SK-N-SH (cell line): Measurements from ENCODE around the gene THUMPD3. TPM values are rescaled to one million over a fixed set of nuclear protein-coding genes. Genes with fewer than 3 reads are reported as not detected.
A peak's percentile ranks its signal among the peaks of the same experiment; 100 is the strongest.

Experiments
- CTCF ChIA-PET: fragments of 300-600, 350-600 bp; formaldehyde crosslinking; extraction: SDS; loops from one replicate; lab custom pipeline; 2021; lab: Yijun Ruan, JAX
- POLR2A ChIA-PET: fragments of 350-600 bp; sonication (Branson Sonifier 250); formaldehyde crosslinking; extraction: SDS; loops from one replicate; lab custom pipeline; 2020; ENCODE audit warnings: antibody characterized with exemption, inconsistent platforms; lab: Yijun Ruan, JAX
- DNase-seq: peaks from one replicate; pipeline ENCODE4 v3.0.0; 2012
- H2AFZ ChIP-seq: fragments of 200-600 bp; sonication (generic); 2 replicates; pipeline ENCODE4 v1.8.1; 2016; ENCODE audit warnings: antibody characterized with exemption, mild to moderate bottlenecking, low read depth
- H3F3A ChIP-seq: fragments of 200-600 bp; sonication (generic); replicated peaks from 2 replicates; pipeline ENCODE3; 2016; ENCODE audit warnings: antibody characterized with exemption, mild to moderate bottlenecking; ENCODE audit not compliant: insufficient read depth
- H3K27ac ChIP-seq, 2 experiments: fragments of 200-500 bp in 1 of 2; fragments of 200-600 bp in 1 of 2; sonication (Bioruptor generic) in 1 of 2; sonication (generic), shearing (Covaris generic) in 1 of 2; 2 replicates each; pipeline versions ENCODE4 v1.5.1 to v1.6.1; 2014 to 2016; ENCODE audit warnings: low read depth in 2 of 2, inconsistent platforms in 1 of 2, low read length in 1 of 2, mild to moderate bottlenecking in 1 of 2, mixed read lengths in 1 of 2
- H3K27me3 ChIP-seq: fragments of 200-600 bp; sonication (generic), shearing (Covaris generic); 2 replicates; pipeline ENCODE4 v1.6.1; 2016; ENCODE audit warnings: mixed run types; ENCODE audit not compliant: insufficient read depth
- H3K36me3 ChIP-seq, 2 experiments: fragments of 200-500 bp in 1 of 2; fragments of 200-600 bp in 1 of 2; sonication (Bioruptor generic) in 1 of 2; sonication (generic) in 1 of 2; replicated peaks in 1 of 2; 2 replicates each; pipeline versions ENCODE3 to v1.5.1; 2014 to 2016; ENCODE audit warnings: low read length in 1 of 2, mild to moderate bottlenecking in 1 of 2; ENCODE audit not compliant: insufficient read depth in 2 of 2, control insufficient read depth in 1 of 2
- H3K4me1 ChIP-seq, 2 experiments: fragments of 200-500 bp in 1 of 2; fragments of 200-600 bp in 1 of 2; sonication (Bioruptor generic) in 1 of 2; sonication (generic), shearing (Covaris generic) in 1 of 2; 2 replicates each; pipeline versions ENCODE4 v1.5.1 to v1.6.1; 2014 to 2016; ENCODE audit warnings: low read depth in 1 of 2, low read length in 1 of 2, mixed run types in 1 of 2; ENCODE audit not compliant: insufficient read depth in 2 of 2, control insufficient read depth in 1 of 2
- H3K4me2 ChIP-seq: fragments of 200-600 bp; sonication (generic), shearing (Covaris generic); 2 replicates; pipeline ENCODE4 v1.6.1; 2017; ENCODE audit warnings: mixed run types
- H3K4me3 ChIP-seq, 2 experiments: fragments of 200-500 bp in 1 of 2; fragments of 200-600 bp in 1 of 2; sonication (Bioruptor generic) in 1 of 2; sonication (generic), shearing (Covaris generic) in 1 of 2; 2 replicates each; pipeline versions ENCODE4 v1.5.1 to v1.8.1; 2014 to 2016; ENCODE audit warnings: low read depth in 2 of 2, inconsistent platforms in 1 of 2, low read length in 1 of 2, mild to moderate bottlenecking in 1 of 2, mixed read lengths in 1 of 2, moderate library complexity in 1 of 2
- H3K79me2 ChIP-seq: fragments of 200-600 bp; sonication (generic); 2 replicates; pipeline ENCODE4 v1.8.1; 2017; ENCODE audit warnings: mild to moderate bottlenecking; ENCODE audit not compliant: insufficient read depth
- H3K9ac ChIP-seq: fragments of 200-600 bp; sonication (generic); 2 replicates; pipeline ENCODE4 v1.6.1; 2017; ENCODE audit warnings: mixed run types
- H3K9me2 ChIP-seq: fragments of 200-600 bp; sonication (generic); 2 replicates; pipeline ENCODE4 v1.6.1; 2017; ENCODE audit warnings: mixed run types
- H3K9me3 ChIP-seq: fragments of 200-600 bp; sonication (generic); 2 replicates; pipeline ENCODE4 v1.6.1; 2017; ENCODE audit warnings: mixed run types, mild to moderate bottlenecking, moderate library complexity
- H4K20me1 ChIP-seq: fragments of 200-600 bp; sonication (generic); 2 replicates; pipeline ENCODE4 v1.6.1; 2017; ENCODE audit warnings: mild to moderate bottlenecking, mixed run types; ENCODE audit not compliant: insufficient read depth
- CHD2 ChIP-seq: fragments of 150-350 bp; IDR thresholded peaks from 2 replicates; pipeline ENCODE4 v1.6.1; 2018; ENCODE audit warnings: low read length; ENCODE audit not compliant: partially characterized antibody
- ELF1 ChIP-seq: IDR thresholded peaks from 2 replicates; pipeline ENCODE4 v1.4.0; 2012
- FOXJ3 ChIP-seq: sonication (generic); formaldehyde crosslinking; IDR thresholded peaks from 2 replicates; pipeline ENCODE4 v1.5.1; 2020; ENCODE audit warnings: mild to moderate bottlenecking, missing genetic modification reagents
- FOXM1 ChIP-seq: IDR thresholded peaks from 2 replicates; pipeline ENCODE4 v1.4.0; 2012; ENCODE audit warnings: low read depth, mild to moderate bottlenecking
- GABPA ChIP-seq: IDR thresholded peaks from 2 replicates; pipeline ENCODE4 v1.4.0; 2012; ENCODE audit warnings: low read depth, mild to moderate bottlenecking
- GATA2 ChIP-seq: sonication (generic); formaldehyde crosslinking; IDR thresholded peaks from 2 replicates; pipeline ENCODE4 v1.5.0; 2020; ENCODE audit warnings: mild to moderate bottlenecking, missing genetic modification reagents
- MXI1 ChIP-seq: IDR thresholded peaks from 2 replicates; pipeline ENCODE4 v1.6.1; 2012; ENCODE audit warnings: mild to moderate bottlenecking, low read depth, low read length, improper control_type of control experiment
- NFIC ChIP-seq: IDR thresholded peaks from 2 replicates; pipeline ENCODE4 v1.4.0; 2012; ENCODE audit warnings: borderline replicate concordance
- NRF1 ChIP-seq: IDR thresholded peaks from 2 replicates; pipeline ENCODE4 v1.6.1; 2012; ENCODE audit warnings: low read depth, mild to moderate bottlenecking, low read length
- POLR2AphosphoS5 ChIP-seq: IDR thresholded peaks from 2 replicates; pipeline ENCODE4 v1.6.1; 2012; ENCODE audit warnings: low read depth, low read length
- RAD21 ChIP-seq: IDR thresholded peaks from 2 replicates; pipeline ENCODE4 v1.6.1; 2012; ENCODE audit warnings: mild to moderate bottlenecking, low read length
- RCOR1 ChIP-seq: fragments of 150-350 bp; IDR thresholded peaks from 2 replicates; pipeline ENCODE4 v1.6.1; 2017; ENCODE audit warnings: antibody characterized with exemption, low read length
- REST ChIP-seq: IDR thresholded peaks from 2 replicates; pipeline ENCODE4 v1.6.1; 2012; ENCODE audit warnings: mild to moderate bottlenecking, low read depth, low read length, moderate library complexity
- SIN3A ChIP-seq: IDR thresholded peaks from 2 replicates; pipeline ENCODE4 v1.6.1; 2012; ENCODE audit warnings: low read depth, mild to moderate bottlenecking, low read length, moderate library complexity, borderline replicate concordance
- SMC3 ChIP-seq: IDR thresholded peaks from 2 replicates; pipeline ENCODE4 v1.6.1; 2012; ENCODE audit warnings: low read depth, low read length, improper control_type of control experiment
- TAF1 ChIP-seq: IDR thresholded peaks from 2 replicates; pipeline ENCODE4 v1.6.1; 2012; ENCODE audit warnings: low read depth, mild to moderate bottlenecking, low read length, moderate library complexity, borderline replicate concordance
- TEAD4 ChIP-seq: IDR thresholded peaks from 2 replicates; pipeline ENCODE4 v1.4.0; 2012; ENCODE audit warnings: mild to moderate bottlenecking, borderline replicate concordance; ENCODE audit not compliant: insufficient read depth
- YY1 ChIP-seq: IDR thresholded peaks from 2 replicates; pipeline ENCODE4 v1.4.0; 2012; ENCODE audit warnings: low read depth, mild to moderate bottlenecking
- ZBTB33 ChIP-seq: IDR thresholded peaks from 2 replicates; pipeline ENCODE4 v1.4.0; 2012; ENCODE audit warnings: low read depth, borderline replicate concordance
- WGBS: methylation state at CpG from one replicate; pipeline ENCODE4 v1.1.6; 2017; ENCODE audit warnings: low lambda C conversion rate; 5-methylcytosine and 5-hydroxymethylcytosine counted together
- polyA plus RNA-seq, 3 experiments: library from polyadenylated mRNA; depleted of rRNA; stranded (reverse); fragments of >200 nt; gene quantifications; 2 replicates each; pipeline ENCODE4 v1.2.3, GENCODE V29; 2012
- TF ChIP-seq, protein P1 (sequence below): IDR thresholded peaks from 2 replicates; pipeline ENCODE4 v1.4.0; 2012; ENCODE audit warnings: low read depth

THUMPD3 gene
- polyA plus RNA-seq, 1 of the 3 experiments (the other 2 are of a cell fraction), result 27.1 TPM

GRCh38 chr3:9339761-9340471 is 22.9 kb upstream of the THUMPD3 start:
- Histone ChIP-seq H2AFZ (no peak overlapping the region), H4K20me1 (no peaks in the 10 kb centered on the region), H3K4me1 (peaks cover 4 to 9% of the 10 kb centered on the region in 2 experiments; a peak in 1 of 4 replicates), H3K9me2 (no peaks in the 10 kb centered on the region), H3K79me2 (no peaks in the 10 kb centered on the region), H3K27ac (peak overlapping the region; percentile 8 to 84; a peak in 2 of 4 replicates), H3K36me3 (no peaks in the 10 kb centered on the region), H3K4me2 (peak overlapping the region; percentile 30; the same call in 1 of the 2 replicates), H3K4me3 (no peak overlapping the region; a peak in 1 of 4 replicates), H3K9ac (no peak overlapping the region), H3K9me3 (no peaks in the 10 kb centered on the region), H3K27me3 (no peaks in the 10 kb centered on the region)
- ChIA-PET CTCF (interaction anchor here (0.7 to 2.1 kb wide), 5 partner anchors 8 to 163 kb away, joined by 3 to 12 read pairs (median 4); no protein-coding TSS in a partner anchor), POLR2A (interaction anchor here (0.6 kb wide), 1 partner anchor 766 kb away, joined by 3 read pairs; no protein-coding TSS in a partner anchor)
- WGBS, result 48% methylated on average over 1 of the region's 1 CpG
- DNase-seq, result no peak
- TF ChIP-seq TEAD4, result no peak
- TF ChIP-seq ZBTB33, result no peak
- TF ChIP-seq RCOR1, result no peak
- no peak for TF ChIP-seq ELF1
- TF ChIP-seq POLR2AphosphoS5, result no peak
- no peak for TF ChIP-seq GATA2
- no peak for TF ChIP-seq GABPA
- TF ChIP-seq TAF1, result no peak
- TF ChIP-seq CHD2, result no peak
- TF ChIP-seq FOXJ3, result no peak
- no peak for TF ChIP-seq MXI1
- TF ChIP-seq, protein P1, sequence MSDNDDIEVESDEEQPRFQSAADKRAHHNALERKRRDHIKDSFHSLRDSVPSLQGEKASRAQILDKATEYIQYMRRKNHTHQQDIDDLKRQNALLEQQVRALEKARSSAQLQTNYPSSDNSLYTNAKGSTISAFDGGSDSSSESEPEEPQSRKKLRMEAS, result no peak
- TF ChIP-seq SIN3A, result no peak
- TF ChIP-seq NFIC, result no peak
- no peak for TF ChIP-seq YY1
- TF ChIP-seq SMC3, result no peak
- no peak for TF ChIP-seq NRF1
- TF ChIP-seq REST, result no peak
- no peak for TF ChIP-seq RAD21
- TF ChIP-seq FOXM1, result no peak
- TF ChIP-seq, all 33 proteins: peak for 0
- H3F3A ChIP-seq, result peaks cover 9% of the 10 kb centered on the region
